ENCODE results near the gene CNTNAP2.

Gene CNTNAP2

GRCh38 chr7:147885869-147886268 is 1769.3 kb downstream of the CNTNAP2 start:
- no peak for DNase-seq (ENCODE audit: low read depth in 2 of 2, low spot score in 1 of 2)

GRCh38 chr7:147894271-147894670 is 1777.7 kb downstream of the CNTNAP2 start:
- DNase-seq (ENCODE audit: low read depth in 2 of 2, low spot score in 1 of 2), result no peak

GRCh38 chr7:147896121-147896520 is 1779.5 kb downstream of the CNTNAP2 start:
- DNase-seq (ENCODE audit: low read depth in 2 of 2, low spot score in 1 of 2), result no peak

DNA sequence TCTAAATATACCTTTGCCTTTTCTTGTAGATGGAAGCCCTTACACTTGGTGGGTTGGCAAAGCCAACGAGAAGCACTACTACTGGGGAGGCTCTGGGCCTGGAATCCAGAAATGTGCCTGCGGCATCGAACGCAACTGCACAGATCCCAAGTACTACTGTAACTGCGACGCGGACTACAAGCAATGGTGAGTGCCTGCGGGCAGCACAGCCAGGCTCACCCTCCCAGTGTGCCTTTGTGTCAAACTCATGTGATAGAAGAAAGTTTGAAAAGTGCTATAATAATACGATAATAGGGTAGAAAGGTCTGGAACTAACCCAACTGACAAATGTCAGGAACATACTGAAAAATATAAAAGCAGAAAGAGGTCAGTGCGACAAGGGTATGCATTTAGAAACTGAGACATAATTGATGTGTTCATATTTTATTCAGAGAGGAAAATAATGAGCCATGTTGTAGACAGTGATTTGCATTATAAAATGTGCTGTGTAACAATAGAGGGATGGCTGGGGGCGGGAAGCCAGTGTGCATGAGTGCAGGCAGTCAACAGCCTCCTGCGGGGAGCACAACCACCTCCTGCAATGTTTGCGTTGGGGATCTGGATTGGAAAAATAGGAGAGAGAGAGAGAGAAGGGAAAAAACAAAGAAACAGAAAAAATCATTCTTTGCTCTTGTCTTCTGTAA is 1787.1 kb downstream of the CNTNAP2 start:
- DNase-seq (ENCODE audit: low read depth in 2 of 2, low spot score in 1 of 2), result no peak

- no peak for DNase-seq (ENCODE audit: low read depth in 2 of 2, low spot score in 1 of 2)
These were observed 1787.6 kb downstream of the CNTNAP2 start for GRCh38 chr7:147904219-147904576.

DNA sequence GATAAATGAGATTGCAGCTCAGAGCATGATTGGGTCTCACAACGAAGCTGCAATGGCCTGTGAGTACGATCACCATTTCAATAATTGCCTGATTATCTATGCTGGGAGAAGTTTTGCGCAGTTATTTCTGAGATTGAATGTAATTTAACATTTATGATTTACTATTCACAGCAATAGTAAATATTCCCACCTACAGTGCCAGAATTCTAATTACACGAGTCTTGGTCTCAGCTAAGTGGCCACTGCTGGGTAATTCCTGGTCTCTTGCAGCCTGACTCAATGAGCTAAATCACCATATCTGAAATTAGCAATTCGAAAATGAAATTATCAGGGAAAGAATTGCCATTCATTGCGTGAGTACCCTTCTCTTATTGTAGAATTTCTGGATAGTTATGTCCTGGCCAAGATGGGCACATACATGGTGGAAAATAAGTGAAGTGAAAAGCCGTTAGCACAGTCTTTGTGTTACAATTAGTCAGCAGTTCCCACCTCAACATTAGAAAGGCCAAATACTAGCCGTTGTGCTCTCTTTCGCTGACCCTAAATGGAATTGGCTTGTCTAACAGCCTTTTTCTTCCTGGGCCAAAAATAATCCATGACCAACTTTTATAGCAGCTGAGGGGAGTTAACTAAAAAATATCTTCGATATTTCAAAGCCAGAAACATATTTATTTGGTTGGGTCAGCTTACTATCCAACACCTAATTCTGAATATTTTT is 1793.0 kb downstream of the CNTNAP2 start:
- DNase-seq (ENCODE audit: low read depth in 2 of 2, low spot score in 1 of 2), result no peak

DNA sequence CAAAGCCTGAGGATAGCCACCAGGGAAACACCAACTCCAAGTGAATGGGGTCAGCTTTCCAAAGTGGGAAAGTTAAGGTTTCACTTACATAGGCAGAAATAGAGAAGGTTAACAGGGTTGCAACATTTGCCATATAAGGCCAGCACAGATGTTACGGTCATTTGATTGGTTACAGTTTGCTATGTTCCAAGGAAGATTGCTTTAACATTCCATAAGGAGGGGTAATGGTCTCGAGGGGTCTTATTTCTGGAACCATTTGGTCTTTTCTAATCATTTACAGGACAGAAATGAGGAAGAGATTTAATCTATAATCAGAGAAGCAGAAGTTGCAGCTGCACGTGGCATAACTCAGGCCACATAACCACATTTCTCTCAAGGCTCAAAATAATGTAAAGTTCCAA is 1794.6 kb downstream of the CNTNAP2 start:
- no peak for DNase-seq (ENCODE audit: low read depth in 2 of 2, low spot score in 1 of 2)

DNA sequence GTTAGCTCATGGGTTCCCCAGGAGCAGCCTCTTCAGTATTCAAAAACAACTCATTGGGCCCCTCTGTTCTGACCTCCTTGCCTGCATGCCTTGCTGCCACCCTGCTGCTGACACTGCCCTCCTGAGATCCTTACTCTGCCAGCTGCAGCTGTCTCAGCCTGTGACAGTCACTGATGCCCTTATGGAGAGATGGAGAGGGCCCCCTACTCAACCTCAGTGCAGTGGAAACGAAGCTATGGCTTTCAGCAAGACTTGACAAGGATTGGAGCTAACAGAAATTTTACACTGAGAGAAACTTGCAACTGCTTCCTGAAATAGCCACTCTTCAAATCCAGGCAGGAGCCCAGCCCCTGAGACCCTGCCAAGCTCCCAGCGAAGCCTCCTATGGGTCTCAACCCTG is 1795.7 kb downstream of the CNTNAP2 start:
- no peak for DNase-seq (ENCODE audit: low read depth in 2 of 2, low spot score in 1 of 2)

- no peak for DNase-seq (ENCODE audit: low read depth in 2 of 2, low spot score in 1 of 2)
These were observed 1796.5 kb downstream of the CNTNAP2 start for GRCh38 chr7:147912946-147913638.

DNA sequence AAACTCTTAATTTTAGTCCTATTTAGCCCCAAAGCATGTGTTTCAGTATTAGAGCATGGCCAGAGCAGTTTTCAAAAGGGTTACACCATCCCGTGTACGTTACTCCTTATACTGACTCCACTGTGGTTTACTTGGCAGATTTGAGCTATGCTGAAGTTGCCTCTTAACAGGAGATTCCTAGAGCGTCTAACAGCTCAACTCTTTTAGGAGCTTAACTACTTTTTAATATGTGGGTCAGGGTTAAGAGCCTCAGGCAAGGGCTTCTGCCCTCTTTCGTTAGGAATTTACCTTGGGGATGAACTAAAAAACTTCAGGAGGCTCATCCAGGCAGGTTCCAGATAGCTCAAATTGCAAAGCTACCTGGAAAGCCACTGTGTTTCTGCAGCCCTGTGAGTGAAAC is 1799.2 kb downstream of the CNTNAP2 start:
- DNase-seq (ENCODE audit: low read depth in 2 of 2, low spot score in 1 of 2), result no peak

DNA sequence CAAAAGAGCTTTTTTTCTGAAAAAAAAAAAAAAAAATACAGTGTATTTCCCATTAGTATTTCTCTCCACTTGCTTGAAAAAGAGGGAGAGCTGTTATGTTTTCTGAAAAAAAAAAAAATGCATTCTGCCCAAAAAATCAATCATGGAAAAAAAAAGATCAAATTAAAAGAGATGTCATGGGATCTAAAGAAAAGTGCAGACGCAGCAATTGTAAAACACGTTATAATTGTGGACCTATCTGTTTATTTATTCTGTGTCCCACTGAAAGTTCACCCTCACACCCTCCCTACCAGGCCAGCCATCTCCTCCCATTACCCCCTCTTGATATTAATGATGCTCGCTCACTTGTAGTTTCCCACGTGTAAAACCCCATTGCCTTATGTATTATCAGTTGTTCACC is 1800.0 kb downstream of the CNTNAP2 start:
- no peak for DNase-seq (ENCODE audit: low read depth in 2 of 2, low spot score in 1 of 2)

GRCh38 chr7:147923841-147924240 is 1807.2 kb downstream of the CNTNAP2 start:
- DNase-seq (ENCODE audit: low read depth in 2 of 2, low spot score in 1 of 2), result no peak

- no peak for DNase-seq (ENCODE audit: low read depth in 2 of 2, low spot score in 1 of 2)
These were observed 1820.8 kb downstream of the CNTNAP2 start for GRCh38 chr7:147937428-147937827.

DNA sequence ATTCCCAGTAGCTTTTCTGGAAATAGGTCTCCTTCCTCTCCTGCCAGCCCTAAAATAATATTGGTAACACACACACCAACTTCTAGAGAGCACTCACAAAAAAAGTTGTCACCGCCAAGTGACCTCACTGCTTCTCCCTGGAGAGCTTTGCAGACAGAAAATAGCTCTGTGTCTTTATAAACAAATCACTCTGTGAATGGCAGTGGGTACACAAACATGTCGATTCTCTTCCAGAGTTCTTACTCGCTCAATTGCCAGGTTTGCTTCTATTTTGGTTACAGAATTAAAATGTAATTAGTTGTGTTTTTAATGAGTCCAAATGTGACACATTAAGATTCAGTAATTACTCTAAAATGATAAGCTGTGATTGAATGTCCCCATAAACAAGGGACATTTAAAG is 1824.8 kb downstream of the CNTNAP2 start:
- no peak for DNase-seq (ENCODE audit: low read depth in 2 of 2, low spot score in 1 of 2)

DNA sequence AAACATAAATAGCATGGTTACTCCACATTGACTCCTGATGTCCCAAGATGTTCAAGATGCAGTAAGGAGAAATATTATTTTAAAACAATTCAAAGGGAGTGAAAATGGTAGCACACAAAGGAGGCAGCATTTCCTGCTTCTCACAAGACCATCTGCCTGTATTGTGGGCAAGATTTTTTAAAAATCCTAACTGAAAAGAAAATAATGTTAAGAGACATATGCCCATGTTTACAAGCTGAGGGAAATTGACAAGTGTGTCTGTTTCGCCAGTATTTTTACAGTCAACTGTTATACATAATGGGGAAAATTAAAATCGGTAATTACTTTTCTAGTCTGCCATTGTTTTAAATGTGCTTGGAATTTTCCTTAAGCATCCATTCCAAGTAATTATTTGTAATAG is 1827.7 kb downstream of the CNTNAP2 start:
- DNase-seq (ENCODE audit: low read depth in 2 of 2, low spot score in 1 of 2), result no peak

GRCh38 chr7:147952918-147953317 is 1836.3 kb downstream of the CNTNAP2 start:
- DNase-seq (ENCODE audit: low read depth in 2 of 2, low spot score in 1 of 2), result no peak

DNA sequence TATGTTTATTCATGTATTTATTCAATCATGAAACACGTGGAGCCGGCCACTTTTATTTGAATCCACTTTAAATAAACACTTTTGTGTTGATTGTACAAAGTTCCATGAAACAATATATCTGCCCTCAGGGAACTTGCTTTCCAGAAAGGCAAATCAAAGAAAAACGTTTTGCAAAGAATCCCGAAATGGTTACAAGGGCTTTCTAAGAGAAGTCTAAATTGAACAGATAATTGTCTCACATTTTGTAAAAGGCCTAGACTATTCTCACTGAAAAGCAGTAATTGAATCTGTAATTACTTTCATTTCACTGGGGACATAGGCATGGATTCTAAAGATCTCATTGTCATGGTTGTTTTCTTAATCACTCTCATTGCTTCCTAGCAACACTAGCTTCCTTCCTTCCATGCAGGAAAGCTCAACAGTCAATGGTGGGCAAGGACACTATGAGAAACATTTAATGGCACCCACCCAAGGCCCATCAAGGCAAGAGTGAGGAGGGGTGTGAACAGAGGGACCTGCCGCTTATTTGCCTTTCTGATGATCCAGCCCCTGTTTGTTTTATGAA is 1851.5 kb downstream of the CNTNAP2 start:
- no peak for DNase-seq (ENCODE audit: low read depth in 2 of 2, low spot score in 1 of 2)

GRCh38 chr7:147971606-147972110 is 1855.1 kb downstream of the CNTNAP2 start:
- no peak for DNase-seq (ENCODE audit: low read depth in 2 of 2, low spot score in 1 of 2)

DNA sequence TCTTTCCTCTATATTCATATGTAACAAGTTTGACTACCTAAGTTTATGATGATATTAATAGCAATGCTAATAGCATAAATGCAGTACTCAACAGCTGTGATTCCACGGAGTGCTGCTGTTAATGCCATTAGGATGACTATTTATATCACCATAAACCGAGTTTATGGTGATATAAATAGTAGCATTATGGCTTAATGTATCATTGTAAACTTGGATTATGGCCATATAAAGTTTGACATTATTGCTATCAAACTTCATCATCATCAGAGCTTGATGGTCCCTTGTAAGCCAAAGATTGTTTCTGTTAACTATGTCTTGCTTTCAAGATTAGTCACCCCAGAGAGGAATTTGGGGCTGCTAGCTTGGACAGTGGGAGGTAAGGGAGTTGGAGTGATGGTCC is 1861.6 kb downstream of the CNTNAP2 start:
- DNase-seq (ENCODE audit: low read depth in 2 of 2, low spot score in 1 of 2), result no peak

DNA sequence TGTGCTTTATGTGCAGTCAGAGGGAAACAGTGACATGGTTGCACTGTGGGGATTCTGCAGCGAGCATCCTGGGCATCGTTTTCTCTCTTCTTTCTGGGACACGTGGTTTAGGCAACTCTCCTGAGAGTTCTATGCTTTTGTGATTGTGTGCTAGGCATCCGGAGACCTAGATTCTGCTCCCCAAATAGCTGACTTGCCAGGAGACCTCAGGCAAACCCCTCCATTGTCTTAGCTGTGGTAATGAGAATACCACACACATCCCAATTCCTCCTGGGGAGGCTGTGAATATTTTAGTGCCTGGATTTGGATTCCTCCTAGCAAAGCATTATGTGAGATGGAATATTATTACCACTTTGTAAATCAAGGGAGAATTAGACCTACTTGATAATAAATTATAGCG is 1862.0 kb downstream of the CNTNAP2 start:
- no peak for DNase-seq (ENCODE audit: low read depth in 2 of 2, low spot score in 1 of 2)

- no peak for DNase-seq (ENCODE audit: low read depth in 2 of 2, low spot score in 1 of 2)
These were observed 1864.5 kb downstream of the CNTNAP2 start for GRCh38 chr7:147980826-147981813.

Measured in stimulated activated CD8-positive, alpha-beta memory T cell treated with anti-CD3 and anti-CD28 coated beads, Interleukin-4, amount 100 ng/mL, for 4 hours (primary cell).